LNCAP (cell line): ENCODE measurements around the gene PRPSAP2.

Experiments used
- TF ChIP-seq, protein P1 (sequence below): fragments of 450-650 bp; IDR thresholded peaks from 2 replicates; pipeline ENCODE4 v1.5.1; 2017; ENCODE audit warnings: mild to moderate bottlenecking

The PRPSAP2 gene, protein sequence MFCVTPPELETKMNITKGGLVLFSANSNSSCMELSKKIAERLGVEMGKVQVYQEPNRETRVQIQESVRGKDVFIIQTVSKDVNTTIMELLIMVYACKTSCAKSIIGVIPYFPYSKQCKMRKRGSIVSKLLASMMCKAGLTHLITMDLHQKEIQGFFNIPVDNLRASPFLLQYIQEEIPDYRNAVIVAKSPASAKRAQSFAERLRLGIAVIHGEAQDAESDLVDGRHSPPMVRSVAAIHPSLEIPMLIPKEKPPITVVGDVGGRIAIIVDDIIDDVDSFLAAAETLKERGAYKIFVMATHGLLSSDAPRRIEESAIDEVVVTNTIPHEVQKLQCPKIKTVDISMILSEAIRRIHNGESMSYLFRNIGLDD

DNA sequence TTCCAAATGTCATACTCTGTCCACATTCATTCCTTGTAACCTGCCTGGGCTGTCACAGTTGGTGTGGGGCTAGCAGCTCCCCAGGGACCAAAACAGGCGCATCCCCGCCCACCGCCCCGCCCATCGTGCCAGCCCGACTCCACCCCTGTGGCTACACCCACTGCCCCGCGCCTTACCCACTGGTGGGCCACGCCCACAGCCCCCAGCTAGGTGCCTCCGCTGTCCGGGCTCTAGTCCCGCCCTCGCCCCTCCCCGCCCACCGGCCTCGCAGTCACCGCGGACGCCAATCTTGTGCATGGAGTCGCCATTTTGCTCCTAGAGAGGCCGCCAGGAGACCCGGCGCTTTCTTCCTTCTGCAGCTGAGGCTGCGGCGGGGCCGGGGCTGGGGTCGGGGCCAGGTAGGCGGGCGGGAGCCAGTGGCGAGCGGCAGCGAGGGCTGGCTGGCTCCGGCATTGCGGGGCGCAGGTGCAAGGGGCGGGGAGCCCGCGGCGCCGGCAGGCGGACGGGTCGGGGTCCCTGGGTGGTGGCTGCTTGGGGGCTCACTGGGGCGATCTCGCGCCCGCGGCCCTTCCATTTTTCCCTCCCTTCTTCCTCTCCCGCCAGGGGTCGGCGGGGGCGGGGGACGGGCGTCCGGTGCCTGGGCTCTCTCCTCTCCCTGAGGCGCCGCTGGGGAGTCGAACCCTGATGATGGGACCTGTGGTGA is at the start of gene PRPSAP2:
Gene PRPSAP2, plus strand, starts transcription at position 268 of the 703 bp plus-strand sequence. CDS start 7,703 bp downstream, outside the sequence.
- TF ChIP-seq, protein P1, sequence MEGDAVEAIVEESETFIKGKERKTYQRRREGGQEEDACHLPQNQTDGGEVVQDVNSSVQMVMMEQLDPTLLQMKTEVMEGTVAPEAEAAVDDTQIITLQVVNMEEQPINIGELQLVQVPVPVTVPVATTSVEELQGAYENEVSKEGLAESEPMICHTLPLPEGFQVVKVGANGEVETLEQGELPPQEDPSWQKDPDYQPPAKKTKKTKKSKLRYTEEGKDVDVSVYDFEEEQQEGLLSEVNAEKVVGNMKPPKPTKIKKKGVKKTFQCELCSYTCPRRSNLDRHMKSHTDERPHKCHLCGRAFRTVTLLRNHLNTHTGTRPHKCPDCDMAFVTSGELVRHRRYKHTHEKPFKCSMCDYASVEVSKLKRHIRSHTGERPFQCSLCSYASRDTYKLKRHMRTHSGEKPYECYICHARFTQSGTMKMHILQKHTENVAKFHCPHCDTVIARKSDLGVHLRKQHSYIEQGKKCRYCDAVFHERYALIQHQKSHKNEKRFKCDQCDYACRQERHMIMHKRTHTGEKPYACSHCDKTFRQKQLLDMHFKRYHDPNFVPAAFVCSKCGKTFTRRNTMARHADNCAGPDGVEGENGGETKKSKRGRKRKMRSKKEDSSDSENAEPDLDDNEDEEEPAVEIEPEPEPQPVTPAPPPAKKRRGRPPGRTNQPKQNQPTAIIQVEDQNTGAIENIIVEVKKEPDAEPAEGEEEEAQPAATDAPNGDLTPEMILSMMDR = no peak

DNA sequence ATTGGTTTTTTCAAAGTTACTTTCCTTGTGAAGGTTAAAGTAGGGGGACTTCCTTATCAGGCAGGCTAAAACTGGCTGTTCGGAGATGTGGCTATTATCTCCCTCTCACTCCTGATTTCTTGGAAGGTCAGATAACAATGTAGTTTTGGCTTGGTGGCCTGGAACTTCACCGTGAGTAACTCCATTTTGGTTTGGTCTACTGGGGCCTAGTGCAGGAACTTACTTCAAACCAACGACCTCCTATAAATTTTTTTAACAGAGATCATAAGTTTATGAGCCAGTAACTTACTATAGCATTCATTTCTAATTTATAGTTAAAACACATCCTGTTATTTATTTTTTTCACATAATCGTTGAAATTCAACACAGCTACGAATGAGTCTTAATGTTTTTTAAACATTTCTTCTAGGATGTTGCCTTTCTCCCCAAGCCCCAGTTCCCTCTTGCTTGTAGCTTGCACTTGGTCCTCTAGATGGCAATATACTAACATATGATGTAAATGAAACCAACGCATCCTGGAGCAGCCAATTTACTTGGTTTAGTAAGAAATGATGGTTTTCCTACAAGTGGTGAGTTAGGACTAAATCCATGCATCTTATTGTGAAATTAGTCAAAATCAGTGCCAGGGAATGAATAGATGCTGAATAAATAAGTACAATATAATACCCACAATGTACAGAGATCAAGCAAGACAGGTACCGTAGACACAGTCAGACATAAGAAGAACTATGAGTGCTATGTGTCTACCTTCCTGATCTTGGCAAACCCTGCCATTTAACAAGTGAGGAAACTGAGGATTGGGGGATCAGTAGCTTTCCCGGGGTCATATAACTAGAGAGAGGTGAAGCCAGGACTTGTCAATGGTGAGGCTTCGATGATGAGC is 41.2 kb upstream of the PRPSAP2 start:
- TF ChIP-seq, protein P1 = peak; percentile 70

DNA sequence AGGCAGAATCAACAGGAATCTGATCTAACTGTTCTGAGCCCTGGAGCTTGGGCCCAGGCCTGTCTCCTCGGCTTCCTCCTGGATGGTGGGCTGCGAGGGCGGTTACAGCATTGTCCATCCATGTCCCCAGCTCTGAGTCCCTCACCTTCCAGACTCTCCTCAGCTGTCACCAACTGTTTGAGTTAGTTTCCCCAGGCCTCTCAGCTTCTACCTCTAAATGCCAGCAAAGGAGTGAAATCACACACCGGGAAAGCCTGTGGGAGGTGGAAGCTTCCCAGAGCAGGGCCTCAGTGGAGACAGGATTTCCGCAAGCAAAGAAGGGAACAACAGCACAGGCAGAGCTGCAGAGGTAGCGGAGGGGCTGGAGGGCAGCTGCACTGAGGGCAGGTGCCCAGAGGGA is 9.4 kb upstream of the PRPSAP2 start:
- TF ChIP-seq, protein P1 = no peak

DNA sequence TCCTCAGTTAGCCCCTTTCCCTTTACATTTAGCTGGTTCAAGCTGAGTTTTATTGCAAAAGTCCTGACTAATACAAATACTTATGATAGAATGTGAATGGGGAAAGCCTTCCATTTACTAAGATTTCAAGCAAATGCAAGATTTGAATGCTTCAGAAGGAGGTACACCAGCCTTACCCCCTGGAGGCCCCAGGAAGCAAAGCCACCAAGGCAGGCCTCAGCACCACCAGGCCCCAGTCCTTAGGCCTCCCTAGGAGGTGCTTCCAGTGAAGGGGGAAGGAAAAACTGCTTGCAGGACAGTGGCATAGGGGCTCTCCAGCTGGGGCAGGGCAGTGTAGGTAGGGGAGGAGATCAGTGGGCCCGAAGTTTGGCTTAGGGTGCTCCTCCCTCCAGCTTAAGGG is 7.3 kb upstream of the PRPSAP2 start:
- TF ChIP-seq, protein P1 = no peak

DNA sequence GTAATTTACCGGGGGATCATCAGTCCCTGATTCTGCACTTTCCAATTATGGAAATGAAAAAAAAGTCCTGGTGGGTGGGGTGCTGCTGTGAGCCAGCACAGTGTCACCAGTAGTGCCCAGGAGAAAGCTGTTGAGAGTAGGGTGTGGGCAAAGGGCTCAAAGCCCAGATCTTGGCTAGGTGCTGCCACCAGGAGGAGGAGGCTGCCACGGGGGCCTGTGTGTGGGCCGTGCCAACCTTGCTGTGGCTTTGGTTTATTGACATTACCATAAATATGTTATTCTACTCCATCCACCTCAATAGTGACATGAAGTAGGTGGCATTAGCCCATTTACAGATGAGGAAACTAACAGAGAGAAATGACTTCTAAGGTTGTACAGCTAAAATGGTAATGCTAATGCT is 6.7 kb upstream of the PRPSAP2 start:
- TF ChIP-seq, protein P1 = no peak

DNA sequence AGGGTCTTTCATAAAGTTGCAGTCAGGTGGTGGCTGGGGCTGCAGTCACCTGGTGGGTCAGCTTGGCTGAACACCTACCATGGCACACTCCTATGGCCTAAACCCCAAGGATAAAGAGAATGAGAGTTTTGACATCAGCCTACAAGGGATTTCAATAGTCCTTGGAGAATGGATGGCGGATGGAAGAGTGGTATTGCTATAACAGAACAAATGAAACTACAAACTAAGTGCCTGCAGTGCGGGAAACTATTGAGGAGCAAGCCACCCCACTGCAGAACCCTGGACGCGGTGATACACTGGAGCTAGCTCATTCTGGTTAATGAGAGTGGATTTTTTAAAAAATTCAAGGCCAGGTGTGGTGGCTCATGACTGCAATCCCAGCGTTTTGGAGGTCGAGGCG is 3.0 kb upstream of the PRPSAP2 start:
- TF ChIP-seq, protein P1 = no peak

DNA sequence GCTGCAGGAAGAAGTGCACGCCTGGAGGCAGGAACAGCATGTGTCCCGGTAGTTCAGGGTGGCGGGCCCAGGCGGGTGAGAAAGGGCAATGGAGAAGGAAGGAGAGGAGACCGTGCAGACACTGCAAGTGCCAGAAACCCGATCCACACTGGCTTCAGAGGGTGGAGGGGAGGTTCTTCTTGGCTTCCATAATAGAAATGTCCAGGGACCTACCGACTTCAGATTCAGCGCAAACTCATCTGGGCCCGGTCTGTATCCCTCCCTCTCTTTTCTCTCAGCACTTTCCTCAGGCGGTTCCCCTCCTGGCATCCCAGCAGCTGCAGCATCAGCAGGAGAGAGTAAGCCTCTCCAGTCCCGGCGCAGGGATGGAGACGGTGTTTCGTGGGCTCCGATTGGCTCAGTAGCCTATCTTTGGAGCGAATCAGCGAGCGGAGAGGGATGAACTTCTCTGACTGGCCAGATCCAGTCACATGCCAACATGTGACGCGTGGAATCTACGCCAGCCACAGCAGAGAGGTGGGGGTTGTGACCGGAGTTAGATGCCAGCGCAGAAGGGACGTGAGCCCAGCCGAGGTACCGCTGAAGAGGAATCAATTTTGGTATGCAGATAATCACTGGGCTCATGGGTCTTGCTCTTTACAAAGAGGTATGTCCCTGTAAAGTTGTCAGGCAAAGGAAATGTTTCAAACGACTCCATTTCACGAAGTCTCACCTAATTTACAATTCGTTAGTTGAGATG is 1.9 kb upstream of the PRPSAP2 start:
- TF ChIP-seq, protein P1 = no peak
